Thoracic aorta (tissue), 2 donors: ENCODE measurements around the gene HTR6. TPM values are rescaled to one million over a fixed set of nuclear protein-coding genes. Genes with fewer than 3 reads are reported as not detected.

Experiments
- ATAC-seq: fragments of 150-250 bp; one replicate; pipeline ENCODE4 v1.8.0; 2017; ENCODE audit warnings: low read depth; ENCODE audit not compliant: insufficient number of reproducible peaks, low FRiP score
- DNase-seq: peaks from one replicate; pipeline ENCODE4 v3.0.0-alpha.2; 2020; ENCODE audit warnings: low spot score
- H3K27ac ChIP-seq, 2 donors: fragments of 200-600 bp; sonication (generic); 1 replicate in 1 of 2; 2 replicates in 1 of 2; pipeline ENCODE4 v1.5.1; 2016; ENCODE audit warnings: mild to moderate bottlenecking in 2 of 2, moderate library complexity in 2 of 2
- H3K27me3 ChIP-seq: fragments of 200-600 bp; sonication (generic); replicated peaks from 2 replicates; pipeline ENCODE4 v1.6.0; 2016; ENCODE audit warnings: mild to moderate bottlenecking; ENCODE audit not compliant: insufficient read depth
- H3K36me3 ChIP-seq: fragments of 200-600 bp; sonication (generic); one replicate; pipeline ENCODE4 v1.5.1; 2016
- H3K4me1 ChIP-seq, 2 donors: fragments of 200-600 bp; sonication (generic); 1 replicate in 1 of 2; 2 replicates in 1 of 2; pipeline versions ENCODE4 v1.5.1 to v1.6.0; 2016; ENCODE audit warnings: low read depth in 2 of 2, mild to moderate bottlenecking in 1 of 2; ENCODE audit not compliant: control insufficient read depth in 1 of 2
- H3K4me3 ChIP-seq: fragments of 200-600 bp; sonication (generic); 2 replicates; pipeline ENCODE4 v1.5.1; 2016; ENCODE audit warnings: mild to moderate bottlenecking
- H3K9me3 ChIP-seq: fragments of 200-600 bp; sonication (generic); 2 replicates; pipeline ENCODE4 v1.5.1; 2016
- CTCF ChIP-seq: fragments of 200-600 bp; sonication (generic); IDR thresholded peaks from one replicate; pipeline ENCODE4 v1.5.1; 2019; ENCODE audit warnings: antibody characterized with exemption
- total RNA-seq, 2 donors: library from RNA; depleted of rRNA; stranded (reverse); fragments of >200 nt; gene quantifications; one replicate each; pipeline versions ENCODE4 v1.1.0 to v1.2.3, GENCODE V29; 2016

HTR6 gene
- total RNA-seq, 2 donors from 2014 or later = 0.41 TPM; not detected in 1

- no peak for TF ChIP-seq CTCF
- Histone ChIP-seq H3K27ac (no peak overlapping the region), H3K4me3 (no peak overlapping the region), H3K4me1 (peaks cover 21 to 38% of the 10 kb centered on the region in 2 donors), H3K27me3 (no peaks in the 10 kb centered on the region), H3K9me3 (no peaks in the 10 kb centered on the region), H3K36me3 (peaks cover 19% of the 10 kb centered on the region)
- DNase-seq (no peak), ATAC-seq (no peak)
These were observed 44.8 kb upstream of the HTR6 start for GRCh38 chr1:19619697-19620384.

GRCh38 chr1:19620786-19621185, 43.9 kb upstream of the HTR6 start:
- ATAC-seq = no peak
- H3K27me3 ChIP-seq = no peaks in the 10 kb centered on the region
- H3K36me3 ChIP-seq = peaks cover 22% of the 10 kb centered on the region
- H3K4me1 ChIP-seq = peaks cover 21 to 38% of the 10 kb centered on the region in 2 donors
- H3K9me3 ChIP-seq = no peaks in the 10 kb centered on the region
- no peak overlapping the region for H3K4me3 ChIP-seq
- DNase-seq = no peak
- TF ChIP-seq CTCF = no peak
- no peak overlapping the region for H3K27ac ChIP-seq

- H3K9me3 ChIP-seq = no peaks in the 10 kb centered on the region
- H3K27me3 ChIP-seq = no peaks in the 10 kb centered on the region
- DNase-seq (no peak), ATAC-seq (no peak)
- H3K4me1 ChIP-seq = peaks cover 21 to 38% of the 10 kb centered on the region in 2 donors
- no peak for TF ChIP-seq CTCF
- H3K27ac ChIP-seq = no peak overlapping the region
- peaks cover 22% of the 10 kb centered on the region for H3K36me3 ChIP-seq
- no peak overlapping the region for H3K4me3 ChIP-seq
These were observed 43.3 kb upstream of the HTR6 start for GRCh38 chr1:19621274-19621950.

- peaks cover 21 to 38% of the 10 kb centered on the region in 2 donors for H3K4me1 ChIP-seq
- H3K27ac ChIP-seq = no peak overlapping the region
- no peak overlapping the region for H3K4me3 ChIP-seq
- H3K9me3 ChIP-seq = no peaks in the 10 kb centered on the region
- TF ChIP-seq CTCF = no peak
- ATAC-seq (no peak), DNase-seq (no peak)
- H3K27me3 ChIP-seq = no peaks in the 10 kb centered on the region
- peaks cover 30% of the 10 kb centered on the region for H3K36me3 ChIP-seq
These were observed 42.5 kb upstream of the HTR6 start for GRCh38 chr1:19622204-19622603.

GRCh38 chr1:19623523-19623922, 41.2 kb upstream of the HTR6 start:
- ATAC-seq (no peak), DNase-seq (no peak)
- Histone ChIP-seq H3K4me3 (no peak overlapping the region), H3K27ac (no peak overlapping the region), H3K27me3 (no peaks in the 10 kb centered on the region), H3K4me1 (peaks cover 21 to 43% of the 10 kb centered on the region in 2 donors), H3K9me3 (no peaks in the 10 kb centered on the region), H3K36me3 (peaks cover 36% of the 10 kb centered on the region)
- TF ChIP-seq CTCF = no peak
